Psoas muscle (tissue), 8 donors: ENCODE results near the gene PDCD1. TPM values are rescaled to one million over a fixed set of nuclear protein-coding genes. Genes with fewer than 3 reads are reported as not detected.

Experiments used
- ATAC-seq, 4 donors: fragments of 200-7000 bp; cut with Tn5 transposase; one replicate each; pipeline ENCODE4 v1.9.1; 2020; ENCODE audit warnings: moderate library complexity in 3 of 4, mild to moderate bottlenecking in 2 of 4
- DNase-seq, 2 donors: peaks; one replicate each; pipeline ENCODE4 v3.0.0-alpha.2; 2020
- H3K27ac ChIP-seq: fragments of 200-600 bp; one replicate; pipeline ENCODE4 v1.8.0; 2022
- H3K27me3 ChIP-seq, 3 donors: fragments of 200-600 bp in 1 of 3; one replicate each; pipeline versions ENCODE4 v1.6.1 to v1.8.0; 2013 to 2022; ENCODE audit warnings: low read length in 2 of 3, mild to moderate bottlenecking in 2 of 3, moderate library complexity in 1 of 3; ENCODE audit not compliant: insufficient read depth in 3 of 3
- H3K36me3 ChIP-seq, 2 donors: fragments of 200-600 bp in 1 of 2; one replicate each; pipeline versions ENCODE4 v1.6.1 to v1.8.0; 2013 to 2022; ENCODE audit warnings: low read depth in 1 of 2, mild to moderate bottlenecking in 1 of 2, moderate library complexity in 1 of 2; ENCODE audit not compliant: insufficient read depth in 1 of 2
- H3K4me1 ChIP-seq: fragments of 200-600 bp; one replicate; pipeline ENCODE4 v1.8.0; 2022
- H3K4me3 ChIP-seq: fragments of 200-600 bp; one replicate; pipeline ENCODE4 v1.8.0; 2022; ENCODE audit warnings: mild to moderate bottlenecking
- H3K9me3 ChIP-seq: fragments of 200-600 bp; one replicate; pipeline ENCODE4 v1.8.0; 2022
- WGBS, 3 donors: extraction: QIAGEN DNeasy Blood & Tissue Kit; methylation state at CpG; one replicate each; pipeline versions ENCODE4 v1.1.6 to v1.1.7; 2013; 5-methylcytosine and 5-hydroxymethylcytosine counted together
- intact Hi-C, 2 donors: fragments of 100-400 bp; cut with DNase I; formaldehyde crosslinking; loops; one replicate each; pipeline versions ENCODE4 v1.11.0 to v1.14.2; 2022
- polyA plus RNA-seq, 3 donors: library from polyadenylated mRNA; stranded (reverse); fragments of 200-250 nt; gene quantifications; one replicate each; pipeline ENCODE4 v1.2.3, GENCODE V29; 2013
- total RNA-seq, 4 donors: library from RNA; stranded (reverse); fragmentation: NEBNext Ultra II Directional in 2 of 4; extraction: Animal tissue kit (Norgen Biotek cat#: 25700) in 2 of 4; gene quantifications; one replicate each; pipeline versions ENCODE4 v1.2.1 to v1.2.4, GENCODE V29; 2021 to 2023
- TF ChIP-seq, protein P1 (sequence below): fragments of 200-600 bp; IDR thresholded peaks from one replicate; pipeline ENCODE4 v1.8.0; 2022; ENCODE audit warnings: antibody characterized with exemption
- donor health status: healthy with polysubstance abuse.
- donor health status: DM: no; HTN: no; CAD: no; lungs with moderate emphysema.
- donor health status: Bipolar disorder and iron deficiency.
- donor health status: healthy.
- donor health status: DM: yes; HTN: yes; CAD: no.
- donor health status: DM: no; HTN: no; CAD: no.
- donor health status: DM: no; HTN: no; CAD: no.
- donor health status: DM: yes; HTN: yes; CAD: no.

PDCD1 gene
- total and polyA plus RNA-seq, 7 donors = 0.03 to 0.30 (median 0.06) TPM; not detected in 2

GRCh38 chr2:241868661-241869081 is 10.0 kb upstream of the PDCD1 start:
- no peaks in the 10 kb centered on the region for H3K36me3 ChIP-seq
- intact Hi-C loops = no loop called here
- H3K27ac ChIP-seq = no peak overlapping the region
- 30 to 36% (median 33%) methylated on average over 15 of the region's 15 CpGs for WGBS, 3 donors
- DNase-seq (peak in 1 of 2 donors; percentile 7), ATAC-seq (no peak)
- H3K4me1 ChIP-seq = no peaks in the 10 kb centered on the region
- H3K9me3 ChIP-seq = no peaks in the 10 kb centered on the region
- no peak overlapping the region for H3K4me3 ChIP-seq
- peaks cover 0 to 41% (median 27%) of the 10 kb centered on the region in 3 donors for H3K27me3 ChIP-seq
- TF ChIP-seq, protein P1, sequence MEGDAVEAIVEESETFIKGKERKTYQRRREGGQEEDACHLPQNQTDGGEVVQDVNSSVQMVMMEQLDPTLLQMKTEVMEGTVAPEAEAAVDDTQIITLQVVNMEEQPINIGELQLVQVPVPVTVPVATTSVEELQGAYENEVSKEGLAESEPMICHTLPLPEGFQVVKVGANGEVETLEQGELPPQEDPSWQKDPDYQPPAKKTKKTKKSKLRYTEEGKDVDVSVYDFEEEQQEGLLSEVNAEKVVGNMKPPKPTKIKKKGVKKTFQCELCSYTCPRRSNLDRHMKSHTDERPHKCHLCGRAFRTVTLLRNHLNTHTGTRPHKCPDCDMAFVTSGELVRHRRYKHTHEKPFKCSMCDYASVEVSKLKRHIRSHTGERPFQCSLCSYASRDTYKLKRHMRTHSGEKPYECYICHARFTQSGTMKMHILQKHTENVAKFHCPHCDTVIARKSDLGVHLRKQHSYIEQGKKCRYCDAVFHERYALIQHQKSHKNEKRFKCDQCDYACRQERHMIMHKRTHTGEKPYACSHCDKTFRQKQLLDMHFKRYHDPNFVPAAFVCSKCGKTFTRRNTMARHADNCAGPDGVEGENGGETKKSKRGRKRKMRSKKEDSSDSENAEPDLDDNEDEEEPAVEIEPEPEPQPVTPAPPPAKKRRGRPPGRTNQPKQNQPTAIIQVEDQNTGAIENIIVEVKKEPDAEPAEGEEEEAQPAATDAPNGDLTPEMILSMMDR = no peak

- Histone ChIP-seq H3K4me3 (no peak overlapping the region), H3K27ac (no peak overlapping the region), H3K27me3 (peaks cover 0 to 48% (median 28%) of the 10 kb centered on the region in 3 donors), H3K4me1 (no peaks in the 10 kb centered on the region), H3K9me3 (no peaks in the 10 kb centered on the region), H3K36me3 (no peaks in the 10 kb centered on the region)
- 49 to 55% (median 54%) methylated on average over 19 of the region's 19 CpGs for WGBS, 3 donors
- TF ChIP-seq, protein P1 = no peak
- ATAC-seq (no peak), DNase-seq (peak; percentile 18 to 51)
- intact Hi-C loops = no loop called here
Measured at GRCh38 chr2:241867776-241868420, 9.2 kb upstream of the PDCD1 start.

- H3K27me3 ChIP-seq = peaks cover 0 to 57% (median 28%) of the 10 kb centered on the region in 3 donors
- H3K4me1 ChIP-seq = no peaks in the 10 kb centered on the region
- 55 to 66% (median 61%) methylated on average over 23 to 33 of the region's 33 CpGs for WGBS, 3 donors
- H3K4me3 ChIP-seq = no peak overlapping the region
- intact Hi-C loops = no loop called here
- H3K9me3 ChIP-seq = no peaks in the 10 kb centered on the region
- TF ChIP-seq, protein P1 = no peak
- H3K27ac ChIP-seq = no peak overlapping the region
- H3K36me3 ChIP-seq = no peaks in the 10 kb centered on the region
- ATAC-seq = no peak
- DNase-seq = peak; percentile 14 to 39
Measured at GRCh38 chr2:241866790-241867645, 8.3 kb upstream of the PDCD1 start.

DNA sequence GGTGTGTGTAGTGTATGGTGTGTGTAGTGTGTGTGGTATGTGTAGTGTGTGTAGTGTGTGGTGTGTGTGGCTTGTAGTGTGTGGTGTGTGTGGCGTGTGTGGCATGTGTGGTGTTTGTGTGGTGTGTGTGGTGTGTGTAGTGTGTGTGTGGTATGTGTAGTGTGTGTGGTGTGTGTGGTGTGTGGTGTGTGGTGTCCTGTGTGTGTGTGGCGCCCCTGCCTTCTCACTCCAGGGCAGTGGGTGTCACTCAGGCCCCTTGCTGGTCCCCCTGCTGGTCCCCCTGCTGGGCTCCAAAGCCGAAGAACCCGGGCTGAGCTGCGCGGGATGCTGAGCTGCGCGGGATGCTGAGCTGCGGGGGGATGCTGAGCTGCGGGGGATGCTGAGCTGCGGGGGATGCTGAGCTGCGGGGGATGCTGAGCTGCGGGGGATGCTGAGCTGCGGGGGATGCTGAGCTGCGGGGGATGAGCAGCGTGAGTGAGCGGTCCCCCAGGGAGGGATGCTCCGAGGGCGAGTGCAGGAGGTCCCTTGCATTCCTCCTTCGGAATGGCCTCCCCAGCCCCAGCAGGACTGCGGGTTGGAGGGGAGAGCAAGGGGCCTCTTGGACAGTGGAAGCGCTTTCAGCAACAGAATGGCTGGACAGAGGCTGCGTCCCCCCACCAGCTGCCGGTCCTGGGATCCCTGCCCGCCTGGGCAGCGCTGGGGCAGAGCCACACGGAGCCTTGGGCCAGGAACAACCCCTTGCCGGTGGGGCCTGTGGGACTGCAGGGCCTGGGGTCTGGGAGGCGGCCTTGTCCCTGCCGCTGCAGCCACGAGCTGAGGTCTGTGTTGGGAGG is 7.5 kb upstream of the PDCD1 start:
- intact Hi-C loops = no loop called here
- TF ChIP-seq, protein P1 = no peak
- DNase-seq = peak; percentile 12 to 46
- Histone ChIP-seq H3K4me3 (no peak overlapping the region), H3K27me3 (peaks cover 0 to 65% (median 30%) of the 10 kb centered on the region in 3 donors), H3K36me3 (no peaks in the 10 kb centered on the region), H3K9me3 (no peaks in the 10 kb centered on the region), H3K4me1 (no peaks in the 10 kb centered on the region), H3K27ac (no peak overlapping the region)
- 7 to 10% (median 9%) methylated on average over 16 to 31 of the region's 31 CpGs for WGBS, 3 donors
- ATAC-seq = peak in 2 of 4 donors; percentile 6 to 9
